GM21576 (cell line): ENCODE data around the gene TYW5.

ENCODE experiments used
- ATAC-seq: cut with Tn5 transposase; IDR thresholded peaks from one replicate; pipeline ENCODE4 v1.9.1; 2021; ENCODE audit warnings: mild to moderate bottlenecking, moderate library complexity; ENCODE audit not compliant: unreplicated experiment

TYW5 gene

DNA sequence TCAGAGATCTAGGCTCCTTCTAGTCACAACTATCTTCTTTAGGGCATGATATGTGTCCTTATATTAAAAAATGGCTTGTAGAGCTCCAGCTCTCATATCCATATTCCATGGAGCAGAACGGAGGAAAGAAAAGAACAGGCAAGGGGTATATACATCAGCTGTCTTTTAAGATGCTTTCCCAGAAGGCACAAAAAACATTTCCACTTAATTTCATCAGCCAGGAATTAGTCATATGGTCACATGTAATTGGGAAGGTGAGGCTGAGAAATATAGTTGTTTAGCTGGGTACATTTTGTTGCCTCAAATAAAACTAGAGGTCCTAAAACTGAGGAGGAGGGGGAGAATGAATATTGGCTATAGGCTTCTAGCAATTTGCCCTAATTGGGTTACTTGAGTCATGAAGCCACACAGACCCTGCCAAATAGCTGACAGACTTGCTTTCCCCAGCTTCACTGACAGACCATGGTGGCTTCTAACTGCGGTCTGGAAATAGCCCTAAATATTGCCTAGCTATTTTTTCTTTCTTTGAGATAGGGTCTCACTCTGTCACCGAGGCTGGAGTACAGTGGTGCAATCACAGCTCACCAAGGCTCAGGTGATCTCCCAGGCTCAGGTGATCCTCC is 20.1 kb upstream of the TYW5 start:
- ATAC-seq, result no peak

DNA sequence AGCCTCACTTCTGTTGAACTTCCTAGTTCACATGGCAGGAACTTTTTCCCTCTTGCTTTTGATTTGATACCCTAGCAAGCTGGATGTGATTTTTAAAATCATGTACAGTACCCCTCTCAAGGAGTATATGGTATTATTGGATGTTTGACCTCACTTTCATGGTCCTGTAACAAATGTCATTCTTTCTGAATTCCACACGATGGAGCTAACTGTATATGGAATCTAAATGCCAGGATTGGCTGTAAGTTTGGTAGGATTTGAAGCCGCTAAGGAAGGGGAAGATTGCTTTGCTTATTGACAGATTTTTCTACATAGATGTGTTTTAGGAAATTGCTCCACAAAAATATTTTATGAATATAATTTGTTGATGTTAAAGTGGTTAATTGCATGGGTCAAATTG is 18.4 kb upstream of the TYW5 start:
- no peak for ATAC-seq

DNA sequence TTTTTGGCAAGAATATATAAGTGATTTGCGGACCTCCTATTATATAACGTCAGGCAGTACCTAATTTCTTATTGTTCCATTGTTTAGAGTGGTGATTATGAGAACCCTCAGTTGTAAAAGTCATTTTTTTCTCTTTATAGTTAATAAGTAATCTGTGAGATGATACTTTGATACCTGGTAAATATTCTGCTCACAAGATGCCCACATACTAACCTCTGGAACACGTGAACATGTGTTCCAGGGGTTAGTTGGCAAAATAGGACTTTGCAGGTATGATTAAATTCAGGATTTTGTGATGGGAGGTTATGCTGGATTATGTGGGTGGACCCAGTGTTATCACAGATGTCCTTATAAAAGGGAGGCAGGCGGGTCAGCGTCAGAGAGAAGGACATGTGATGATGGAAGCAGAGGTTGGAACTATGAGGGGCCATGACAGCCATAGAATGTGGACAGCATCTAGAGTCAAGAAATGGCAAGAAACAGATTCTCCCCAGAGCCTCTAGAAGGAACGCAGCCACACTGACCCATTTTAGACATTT is 16.9 kb upstream of the TYW5 start:
- no peak for ATAC-seq

DNA sequence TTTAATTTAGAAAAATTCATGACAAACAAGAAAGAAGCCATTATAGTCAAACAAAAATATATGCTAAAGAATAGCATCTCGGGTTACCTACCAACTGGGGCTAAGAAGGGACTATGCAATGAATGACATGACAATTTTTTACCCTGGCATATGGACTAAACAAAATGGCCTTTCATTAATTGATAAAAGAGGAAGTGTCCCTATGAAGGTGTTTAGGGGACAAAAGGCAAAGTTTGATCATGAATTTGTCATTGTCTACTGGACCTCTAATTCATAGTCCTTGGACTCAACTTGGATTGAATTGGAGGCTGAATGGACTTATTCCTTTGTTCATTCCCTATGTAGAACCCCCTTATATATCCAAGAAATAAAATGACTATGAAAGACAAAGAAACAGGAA is 12.8 kb upstream of the TYW5 start:
- ATAC-seq, result no peak

DNA sequence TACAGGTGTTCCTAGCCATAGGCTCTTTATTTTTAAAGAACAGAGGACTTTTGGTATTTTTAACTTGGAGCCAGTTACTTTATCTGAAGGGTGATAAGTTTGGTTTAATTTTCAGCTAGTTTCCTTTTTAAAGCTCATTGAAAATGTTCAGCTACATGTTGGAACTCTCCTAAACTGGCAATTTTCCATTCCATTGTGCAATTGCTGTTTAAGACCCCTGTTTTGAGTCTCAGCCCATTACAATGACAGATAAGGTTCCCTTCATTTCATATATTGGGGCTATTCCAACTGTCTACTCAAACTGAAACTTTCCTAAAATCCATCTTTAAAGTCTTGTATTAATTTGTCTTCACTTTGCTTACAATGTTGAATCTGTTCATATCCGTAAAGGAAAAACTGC is 11.7 kb upstream of the TYW5 start:
- ATAC-seq, result no peak

DNA sequence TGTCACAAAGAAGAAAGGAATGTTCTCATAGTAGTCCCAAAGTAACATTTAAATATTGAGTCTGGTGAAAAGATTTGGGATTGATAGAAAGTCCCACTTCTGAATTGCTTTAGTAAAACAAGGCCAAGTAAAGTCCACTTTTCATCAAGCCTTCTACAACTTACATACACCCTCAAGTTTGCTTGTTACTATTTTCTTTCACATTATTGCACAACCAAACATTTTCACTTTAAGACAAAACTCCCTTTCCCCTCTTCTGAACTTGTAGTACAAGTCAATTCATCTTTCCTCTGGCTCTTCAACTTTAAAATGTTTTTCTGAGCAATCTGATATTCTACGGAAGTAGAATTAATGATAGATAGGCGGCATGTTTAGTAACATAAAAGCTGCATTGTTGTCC is 11.1 kb upstream of the TYW5 start:
- no peak for ATAC-seq

DNA sequence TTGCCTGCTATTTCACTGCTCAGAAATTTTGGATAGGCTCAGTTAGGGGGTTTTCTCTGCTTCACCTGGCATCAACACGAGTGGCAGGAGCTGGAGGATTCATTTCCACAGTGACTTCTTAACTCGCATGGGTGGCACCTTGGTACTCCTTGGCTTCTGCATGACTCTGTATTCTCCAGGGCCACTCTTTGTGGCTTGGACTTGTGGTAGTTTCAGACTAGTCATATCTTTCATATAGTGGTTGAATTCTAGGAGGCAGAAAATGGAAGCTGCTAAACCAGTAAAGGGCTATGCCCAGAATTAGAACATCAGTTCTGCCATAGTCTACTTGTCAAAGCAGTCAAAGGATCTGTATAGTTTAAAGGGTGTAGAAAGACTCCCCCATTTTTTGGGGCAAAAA is 6.9 kb upstream of the TYW5 start:
- ATAC-seq, result no peak

DNA sequence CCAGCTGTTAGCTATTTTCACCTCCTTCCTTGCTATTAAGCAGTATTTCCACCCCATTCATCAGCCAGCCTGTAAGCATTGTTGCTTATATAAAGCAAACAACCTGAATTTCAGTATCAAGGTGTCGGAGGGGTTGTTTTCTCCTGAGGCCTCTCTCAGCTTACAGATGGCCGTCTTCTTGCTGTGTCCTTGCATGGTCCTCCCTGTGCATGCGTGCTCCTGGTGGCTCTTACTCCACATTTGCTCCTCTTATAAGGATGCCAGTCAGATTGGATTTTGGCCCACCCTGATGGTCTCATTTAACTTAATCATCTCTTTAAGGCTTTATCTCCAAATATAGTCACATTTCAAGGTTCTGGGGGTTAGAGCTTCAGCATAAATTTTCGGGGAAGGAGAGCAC is 2.7 kb upstream of the TYW5 start:
- no peak for ATAC-seq

DNA sequence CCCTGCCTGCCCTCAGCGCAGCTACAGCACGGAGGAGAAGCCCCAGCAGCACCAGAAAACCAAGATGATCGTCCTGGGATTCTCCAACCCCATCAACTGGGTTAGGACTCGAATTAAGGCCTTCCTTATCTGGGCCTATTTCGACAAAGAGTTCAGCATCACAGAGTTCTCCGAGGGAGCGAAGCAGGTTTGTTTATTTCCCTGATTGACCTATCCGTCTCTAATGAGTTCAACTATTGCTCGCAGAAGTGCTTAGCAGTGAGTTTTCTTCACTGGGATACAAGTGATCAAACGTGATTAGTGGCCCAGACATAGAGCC is 730 bp upstream of the TYW5 start:
- no peak for ATAC-seq

DNA sequence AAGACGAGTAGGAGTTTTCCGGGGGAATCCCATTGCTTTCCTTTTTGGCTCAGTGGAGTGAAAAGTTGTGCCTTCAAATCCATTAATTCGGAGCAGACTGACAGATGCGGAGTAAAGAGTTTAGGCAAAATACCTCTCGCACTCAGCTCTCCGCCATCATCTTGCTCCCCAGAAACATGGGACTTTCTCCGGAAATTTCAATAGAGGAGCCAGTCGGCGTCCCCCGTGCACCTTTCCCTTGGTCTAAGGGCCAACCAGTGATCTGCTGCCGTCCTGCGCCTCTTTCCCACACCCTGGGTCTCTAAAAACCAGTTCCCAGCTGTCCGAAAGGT is 318 bp downstream of the TYW5 start:
- ATAC-seq, result peak; percentile 36

DNA sequence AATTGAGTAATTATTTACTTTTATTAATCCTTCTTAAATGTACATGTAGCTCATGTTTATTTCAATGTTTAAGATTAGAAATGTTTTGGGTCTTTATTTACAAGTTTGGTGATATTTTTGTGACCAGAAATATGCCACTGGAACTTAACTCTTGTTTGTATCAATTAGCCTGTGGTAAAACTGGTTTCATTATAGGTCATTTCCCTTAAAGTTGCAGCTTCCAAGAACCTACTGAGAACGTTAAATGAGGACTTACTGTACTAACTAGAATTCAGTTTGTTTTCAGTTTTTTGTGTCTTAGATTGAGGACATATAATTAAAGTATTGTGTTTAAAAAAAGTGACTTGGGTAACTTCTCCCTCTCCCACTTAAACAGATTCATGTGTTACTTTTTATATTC is 4.3 kb downstream of the TYW5 start:
- ATAC-seq, result no peak

DNA sequence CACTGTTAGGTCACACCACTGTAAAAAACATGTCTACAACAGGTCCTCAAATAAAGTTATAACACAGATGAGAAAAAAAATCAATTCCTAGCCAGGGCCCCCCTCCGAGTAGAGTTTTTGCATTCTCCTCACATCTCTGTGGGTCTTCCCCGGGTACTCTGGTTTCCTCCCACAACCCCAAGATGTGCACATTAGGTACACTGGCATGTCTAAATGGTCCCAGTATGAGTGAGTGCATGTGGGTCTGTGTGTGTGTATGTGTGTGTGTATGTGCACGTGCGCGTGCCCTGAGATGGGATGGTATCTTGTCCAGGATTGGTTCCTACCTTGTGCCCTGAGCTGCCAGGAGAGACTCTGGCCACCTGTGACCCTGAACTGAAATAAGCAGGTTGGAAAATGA is 4.9 kb downstream of the TYW5 start:
- ATAC-seq, result no peak

DNA sequence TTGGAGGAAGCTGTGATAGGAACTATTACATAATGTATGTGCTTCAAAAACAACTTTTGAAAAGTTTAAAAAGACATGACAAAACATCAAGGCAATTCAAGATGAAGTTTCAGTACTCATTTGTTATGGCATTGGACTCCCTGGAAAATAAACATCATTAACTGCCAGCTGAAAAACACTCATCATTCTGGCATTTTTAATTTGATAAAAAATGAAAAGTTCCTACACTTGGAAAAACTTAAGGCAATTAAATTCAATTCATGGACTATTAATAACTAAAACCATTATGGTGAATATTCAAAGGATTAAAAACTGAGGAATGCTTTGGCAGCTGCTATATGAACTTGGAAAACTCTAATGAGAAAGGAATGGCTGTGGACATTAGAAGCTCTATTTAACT is 8.5 kb downstream of the TYW5 start:
- ATAC-seq, result no peak

DNA sequence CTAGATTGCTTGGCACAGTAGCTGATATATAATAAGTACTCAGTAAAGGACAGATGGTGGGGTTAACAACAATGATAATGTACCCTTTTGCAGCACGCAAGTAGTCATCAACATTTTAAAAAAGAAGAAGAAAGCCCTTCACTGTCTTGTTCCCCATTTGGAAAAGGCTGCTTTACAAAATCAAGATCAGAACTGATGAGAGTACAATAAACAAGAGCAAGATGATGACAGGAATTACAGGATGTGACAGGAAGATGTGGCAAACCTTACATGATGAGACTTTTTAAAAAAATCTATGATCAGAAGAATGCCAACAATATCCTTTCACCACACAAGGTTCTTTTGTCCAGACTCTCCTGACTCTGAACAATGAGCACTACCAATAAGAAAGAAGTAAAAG is 9.1 kb downstream of the TYW5 start:
- ATAC-seq, result no peak

DNA sequence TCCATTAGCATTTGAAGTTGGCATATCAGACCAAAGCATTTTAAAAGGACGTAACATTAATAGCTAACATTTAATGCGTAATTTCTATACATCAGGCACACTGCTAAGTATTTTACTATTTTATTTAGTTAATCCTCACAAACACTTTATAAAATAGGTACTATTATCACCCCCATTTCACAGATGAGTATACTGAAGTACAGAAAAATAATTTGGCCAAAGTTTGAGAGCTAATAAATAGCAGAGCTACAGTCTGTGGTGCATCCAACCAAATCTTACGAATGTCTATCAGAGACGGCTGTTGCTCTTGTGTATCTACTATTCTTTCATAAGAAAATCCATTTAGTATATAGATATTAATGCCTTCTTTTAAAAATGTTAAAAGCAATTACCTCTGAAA is 11.9 kb downstream of the TYW5 start:
- ATAC-seq, result no peak

DNA sequence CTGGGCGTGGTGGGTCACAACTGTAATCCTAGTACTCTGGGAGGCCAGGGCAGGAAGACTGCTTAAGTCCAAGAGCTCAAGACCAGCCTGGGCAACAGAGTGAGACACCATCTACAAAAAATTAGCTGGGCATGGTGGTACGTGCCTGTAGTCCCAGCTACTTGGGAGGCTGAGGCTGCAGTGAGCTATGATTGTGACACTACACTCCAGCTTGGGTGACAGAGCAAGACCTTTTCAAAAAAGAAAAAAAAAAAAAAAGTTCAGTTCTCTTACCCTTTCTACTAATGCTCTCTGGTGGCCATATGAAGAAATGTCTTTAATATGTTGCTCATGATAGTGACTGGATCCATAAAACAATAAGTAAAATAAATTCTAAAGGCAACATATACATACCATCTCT is 14.9 kb downstream of the TYW5 start:
- ATAC-seq, result no peak

DNA sequence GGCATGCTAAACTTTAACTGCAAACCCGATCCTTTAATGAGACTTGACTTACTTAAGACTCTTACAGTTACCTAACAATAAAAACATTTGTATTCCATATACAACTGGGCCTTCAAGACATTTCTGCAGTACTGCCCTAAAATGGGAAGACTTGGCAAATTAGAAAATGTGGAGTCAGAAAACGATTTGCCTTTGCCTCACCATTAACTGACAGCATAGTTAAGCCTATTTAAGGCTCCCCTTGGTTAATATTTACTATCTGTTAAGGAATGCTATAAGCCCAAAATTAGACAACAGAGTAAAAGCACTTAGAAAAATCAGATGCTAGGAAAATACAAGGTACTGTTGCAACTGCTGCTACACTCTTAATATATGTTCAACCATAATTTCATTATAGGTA is 18.7 kb downstream of the TYW5 start:
- no peak for ATAC-seq

DNA sequence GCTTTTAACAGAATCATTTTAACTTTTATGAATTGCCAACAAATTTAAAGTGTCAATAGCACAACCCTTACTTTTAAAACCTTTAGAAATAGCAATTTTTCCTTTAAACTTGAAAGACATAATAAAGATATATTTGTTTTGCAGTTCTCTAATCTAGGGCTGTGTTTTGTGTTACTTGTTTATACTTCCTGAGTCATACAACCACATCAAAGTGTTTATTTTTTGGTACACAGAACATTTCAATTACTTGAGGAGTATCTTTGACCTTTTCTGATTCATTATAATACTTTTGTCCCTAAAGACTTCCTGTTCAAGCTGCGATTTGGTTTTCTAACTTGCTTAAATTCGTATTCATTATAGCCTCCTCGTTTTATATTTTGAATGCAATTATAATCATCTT is 21.8 kb downstream of the TYW5 start:
- no peak for ATAC-seq

DNA sequence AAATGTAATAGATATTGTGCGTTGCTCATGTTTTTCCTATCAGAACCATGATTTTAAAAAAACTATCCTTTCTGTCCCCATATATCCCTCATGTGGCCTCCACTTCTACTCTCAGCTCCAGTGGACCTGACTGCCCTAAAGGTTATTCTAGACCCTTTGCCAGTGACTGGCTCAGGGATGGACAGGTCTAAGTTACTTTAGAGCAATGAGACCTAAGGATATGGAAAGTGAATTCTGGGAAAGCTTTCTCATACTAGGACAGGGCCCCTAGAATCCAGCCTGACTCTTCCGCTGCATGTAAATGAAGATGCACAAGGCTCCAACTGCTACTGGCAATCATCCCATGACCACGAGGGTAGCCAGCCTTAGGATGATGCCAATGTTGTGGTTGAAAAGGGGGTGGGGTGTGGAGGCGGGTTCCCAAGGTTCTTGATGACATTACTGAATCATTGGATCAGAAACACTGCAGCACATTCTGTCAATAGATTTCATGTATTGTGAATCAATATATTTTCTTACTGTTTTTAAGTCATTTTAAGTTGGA is 22.9 kb downstream of the TYW5 start:
- no peak for ATAC-seq

DNA sequence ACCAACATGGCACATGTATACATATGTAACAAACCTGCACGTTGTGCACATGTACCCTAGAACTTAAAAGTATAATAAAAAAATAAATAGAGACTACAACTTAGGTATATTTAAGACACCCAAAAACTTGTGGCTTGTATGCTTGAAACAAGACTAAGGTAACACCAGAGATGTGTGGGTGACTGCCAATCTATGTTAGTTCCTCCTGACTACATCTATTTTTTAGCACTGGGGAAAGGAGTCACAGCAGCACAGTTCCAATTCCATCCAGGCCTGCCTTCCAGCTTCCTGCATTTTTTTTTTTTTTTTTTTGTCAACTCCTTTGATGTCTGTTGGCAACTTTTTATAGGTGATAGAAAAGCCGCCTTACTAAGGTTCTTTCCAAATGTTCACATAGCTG is 26.0 kb downstream of the TYW5 start:
- ATAC-seq, result no peak

DNA sequence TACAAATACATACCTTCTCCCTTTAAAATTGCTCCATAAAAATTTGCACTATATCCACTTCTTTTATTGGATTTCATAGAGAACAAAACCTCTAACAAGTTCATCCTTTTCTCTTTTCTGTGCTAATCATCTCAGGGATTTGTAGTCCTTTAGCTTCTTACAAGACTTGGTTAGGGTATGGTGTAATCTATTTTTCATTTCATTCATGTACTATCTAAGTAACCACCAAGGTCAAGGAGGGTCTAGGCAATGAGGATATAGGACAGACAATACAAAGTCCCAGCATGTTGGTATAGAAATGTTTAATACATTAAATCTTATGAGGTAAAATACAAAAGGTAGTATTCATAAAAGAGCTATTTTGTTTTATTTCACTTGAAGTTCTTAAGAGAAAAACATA is 26.7 kb downstream of the TYW5 start:
- no peak for ATAC-seq

DNA sequence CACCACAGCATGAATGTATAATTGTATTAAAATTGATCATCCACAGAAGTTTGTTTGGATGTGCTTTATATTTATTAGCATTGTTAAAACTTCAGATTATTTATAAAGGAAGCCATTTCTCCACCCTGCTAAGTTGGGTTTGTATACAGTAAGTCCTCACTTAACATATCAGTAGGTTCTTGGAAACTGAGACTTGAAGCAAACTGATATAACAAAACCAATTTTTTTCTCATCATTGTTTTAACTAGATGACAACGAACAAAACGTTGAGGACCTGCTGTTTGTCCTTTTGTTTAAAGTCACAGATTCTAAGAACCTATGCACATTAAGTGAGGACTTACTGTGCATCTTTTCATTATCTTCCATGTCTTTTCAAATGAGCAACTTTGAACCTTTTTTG is 27.1 kb downstream of the TYW5 start:
- no peak for ATAC-seq

DNA sequence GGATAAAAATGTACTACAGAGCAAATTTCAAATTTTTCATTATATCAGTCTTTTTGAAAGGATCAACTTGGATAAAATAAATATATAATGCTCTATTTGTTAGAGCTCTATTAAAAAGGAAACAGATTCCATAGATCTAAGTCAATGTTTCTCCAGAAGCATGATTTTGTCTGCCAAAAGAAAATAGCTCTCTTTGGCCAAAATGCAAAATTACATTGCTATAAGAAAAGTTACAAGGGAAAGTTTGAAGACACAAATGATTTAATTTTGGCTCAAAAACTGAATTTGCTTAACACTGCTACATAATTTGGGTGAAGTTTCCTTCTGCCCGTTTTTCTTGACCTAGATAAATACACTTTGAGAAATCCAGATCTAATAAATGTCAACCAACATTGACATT is 28.5 kb downstream of the TYW5 start:
- no peak for ATAC-seq

DNA sequence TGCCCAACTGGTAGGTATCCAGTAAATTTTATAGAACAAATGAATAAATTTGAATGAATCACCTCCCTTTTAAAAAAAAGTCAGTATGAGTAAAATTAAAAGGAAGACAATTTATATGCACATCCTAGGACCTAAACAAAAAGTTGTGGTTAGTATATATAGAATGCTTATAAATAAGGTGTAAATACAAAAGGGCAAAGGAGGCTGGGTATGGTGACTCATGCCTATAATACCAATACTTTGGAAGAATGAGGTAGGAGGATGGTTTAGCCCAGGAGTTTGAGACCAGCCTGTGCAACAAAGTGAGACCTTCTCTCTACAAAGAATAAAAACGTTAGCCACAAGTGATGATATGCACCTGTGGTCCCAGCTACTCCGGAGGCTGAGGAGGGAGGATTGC is 31.4 kb downstream of the TYW5 start:
- no peak for ATAC-seq
